Stomach (tissue), 4 donors: ENCODE data around the gene HLA-DOB.
"Not testable (repeated sequence)": the region's sequence is repeated elsewhere in the genome, so short reads cannot be mapped to it uniquely, and the experiment has no call there.

Source experiments
- POLR2A ChIP-seq, 4 donors: fragments of 450-650 bp; IDR thresholded peaks; one replicate each; pipeline ENCODE4 v1.6.1; 2016; ENCODE audit warnings: antibody characterized with exemption in 4 of 4, control low read depth in 2 of 4, mild to moderate bottlenecking in 1 of 4, moderate library complexity in 1 of 4
- TF ChIP-seq, protein P1 (sequence below), 7 experiments: fragments of 450-650 bp in 4 of 7; fragments of 200-600 bp in 3 of 7; sonication (generic) in 3 of 7; IDR thresholded peaks; one replicate each; pipeline ENCODE4 v1.5.1; 2016 to 2019; ENCODE audit warnings: antibody characterized with exemption in 7 of 7, control low read depth in 2 of 7, mild to moderate bottlenecking in 1 of 7

DNA sequence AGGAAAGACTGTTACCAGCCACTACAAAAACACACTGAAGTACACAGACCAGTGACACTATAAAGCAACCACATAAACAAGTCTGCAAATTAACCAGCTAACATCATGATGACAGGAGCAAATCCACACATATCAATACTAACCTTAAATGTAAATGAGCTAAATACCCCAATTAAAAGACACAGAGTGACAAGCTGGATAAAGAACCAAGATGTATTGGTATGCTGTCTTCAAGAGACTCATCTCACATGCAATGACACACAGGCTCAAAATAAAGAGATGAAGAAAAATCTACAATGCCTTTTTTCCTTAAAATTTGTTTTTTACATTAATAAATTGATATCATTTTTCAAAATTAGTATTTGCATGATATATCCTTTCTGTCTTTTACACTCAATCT is 33.9 kb downstream of the HLA-DOB start:
- TF ChIP-seq, protein P1, sequence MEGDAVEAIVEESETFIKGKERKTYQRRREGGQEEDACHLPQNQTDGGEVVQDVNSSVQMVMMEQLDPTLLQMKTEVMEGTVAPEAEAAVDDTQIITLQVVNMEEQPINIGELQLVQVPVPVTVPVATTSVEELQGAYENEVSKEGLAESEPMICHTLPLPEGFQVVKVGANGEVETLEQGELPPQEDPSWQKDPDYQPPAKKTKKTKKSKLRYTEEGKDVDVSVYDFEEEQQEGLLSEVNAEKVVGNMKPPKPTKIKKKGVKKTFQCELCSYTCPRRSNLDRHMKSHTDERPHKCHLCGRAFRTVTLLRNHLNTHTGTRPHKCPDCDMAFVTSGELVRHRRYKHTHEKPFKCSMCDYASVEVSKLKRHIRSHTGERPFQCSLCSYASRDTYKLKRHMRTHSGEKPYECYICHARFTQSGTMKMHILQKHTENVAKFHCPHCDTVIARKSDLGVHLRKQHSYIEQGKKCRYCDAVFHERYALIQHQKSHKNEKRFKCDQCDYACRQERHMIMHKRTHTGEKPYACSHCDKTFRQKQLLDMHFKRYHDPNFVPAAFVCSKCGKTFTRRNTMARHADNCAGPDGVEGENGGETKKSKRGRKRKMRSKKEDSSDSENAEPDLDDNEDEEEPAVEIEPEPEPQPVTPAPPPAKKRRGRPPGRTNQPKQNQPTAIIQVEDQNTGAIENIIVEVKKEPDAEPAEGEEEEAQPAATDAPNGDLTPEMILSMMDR (IDR thresholded peaks at IDR 0.05), result not testable (repeated sequence)
- not testable (repeated sequence) for TF ChIP-seq POLR2A (IDR thresholded peaks at IDR 0.05)
